MM.1S (cell line): Measurements from ENCODE around the gene GPHN.

Source experiments
- EZH2 ChIP-seq: fragments of 300-600 bp; sonication (generic); optimal IDR thresholded peaks from 2 replicates; pipeline ENCODE3; 2017; ENCODE audit warnings: low read depth, mild to moderate bottlenecking, antibody characterized with exemption, low read length, mixed read lengths
- EZH2phosphoT487 ChIP-seq: fragments of 300-600 bp; sonication (generic); IDR thresholded peaks from 2 replicates; pipeline ENCODE4 v1.6.1; 2018; ENCODE audit warnings: antibody characterized with exemption, low read length
- TF ChIP-seq, protein P1 (sequence below): fragments of 300-600 bp; sonication (generic); IDR thresholded peaks from 2 replicates; pipeline ENCODE4 v1.5.1; 2016; ENCODE audit warnings: antibody characterized with exemption, low read length, mixed read lengths

DNA sequence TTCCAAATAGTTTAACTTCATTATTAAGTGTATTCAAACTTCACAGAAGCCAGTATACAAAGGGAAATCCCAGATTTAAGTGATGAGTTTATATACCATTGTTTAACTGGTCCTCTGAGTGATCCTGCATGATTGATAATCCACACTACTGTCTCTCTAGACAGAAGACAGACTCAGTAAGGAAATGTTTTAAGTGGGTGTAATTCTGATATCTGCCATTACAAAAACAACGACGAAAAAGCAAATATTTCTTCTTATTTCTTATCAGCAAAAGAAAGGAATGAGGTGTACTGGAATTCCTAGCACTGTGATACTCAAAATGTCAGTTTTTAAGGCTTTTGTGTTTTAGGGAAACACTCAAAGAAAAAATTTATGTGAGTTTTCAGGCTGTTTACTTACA lies 127.5 kb downstream of the GPHN start:
- TF ChIP-seq EZH2 (no peak), EZH2phosphoT487 (no peak)
- TF ChIP-seq, protein P1, sequence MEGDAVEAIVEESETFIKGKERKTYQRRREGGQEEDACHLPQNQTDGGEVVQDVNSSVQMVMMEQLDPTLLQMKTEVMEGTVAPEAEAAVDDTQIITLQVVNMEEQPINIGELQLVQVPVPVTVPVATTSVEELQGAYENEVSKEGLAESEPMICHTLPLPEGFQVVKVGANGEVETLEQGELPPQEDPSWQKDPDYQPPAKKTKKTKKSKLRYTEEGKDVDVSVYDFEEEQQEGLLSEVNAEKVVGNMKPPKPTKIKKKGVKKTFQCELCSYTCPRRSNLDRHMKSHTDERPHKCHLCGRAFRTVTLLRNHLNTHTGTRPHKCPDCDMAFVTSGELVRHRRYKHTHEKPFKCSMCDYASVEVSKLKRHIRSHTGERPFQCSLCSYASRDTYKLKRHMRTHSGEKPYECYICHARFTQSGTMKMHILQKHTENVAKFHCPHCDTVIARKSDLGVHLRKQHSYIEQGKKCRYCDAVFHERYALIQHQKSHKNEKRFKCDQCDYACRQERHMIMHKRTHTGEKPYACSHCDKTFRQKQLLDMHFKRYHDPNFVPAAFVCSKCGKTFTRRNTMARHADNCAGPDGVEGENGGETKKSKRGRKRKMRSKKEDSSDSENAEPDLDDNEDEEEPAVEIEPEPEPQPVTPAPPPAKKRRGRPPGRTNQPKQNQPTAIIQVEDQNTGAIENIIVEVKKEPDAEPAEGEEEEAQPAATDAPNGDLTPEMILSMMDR, result no peak
